Stimulated activated CD4-positive, alpha-beta T cell treated with anti-CD3 and anti-CD28 coated beads, Interleukin-4, amount 100 ng/mL, for 24 hours (primary cell): Measurements from ENCODE around the gene WNT1.
A peak's percentile ranks its signal among the peaks of the same experiment; 100 is the strongest.

ENCODE experiments used
- DNase-seq: peaks from one replicate; pipeline ENCODE4 v3.0.0-alpha.2; 2020

WNT1 gene

GRCh38 chr12:49010092-49010668 lies 32.1 kb downstream of the WNT1 start:
- DNase-seq, result no peak

- DNase-seq, result no peak
Observed at GRCh38 chr12:49012739-49013138, 34.6 kb downstream of the WNT1 start.

- DNase-seq, result no peak
Observed at GRCh38 chr12:49013428-49013827, 35.3 kb downstream of the WNT1 start.

GRCh38 chr12:49014547-49014946 lies 36.4 kb downstream of the WNT1 start:
- no peak for DNase-seq

GRCh38 chr12:49015196-49015595 lies 37.1 kb downstream of the WNT1 start:
- DNase-seq, result no peak

GRCh38 chr12:49017891-49018260 lies 39.8 kb downstream of the WNT1 start:
- peak; percentile 60 for DNase-seq

GRCh38 chr12:49018261-49019119 lies 40.4 kb downstream of the WNT1 start, which contains the start of gene PRKAG1:
Gene PRKAG1 (minus strand): TSS chr12:49018776. CDS start chr12:49018740, 36 bp downstream.
- peak; percentile 95 for DNase-seq

GRCh38 chr12:49019120-49019430 lies 41.0 kb downstream of the WNT1 start:
- DNase-seq, result no peak

GRCh38 chr12:49019443-49020324 lies 41.6 kb downstream of the WNT1 start:
- peak; percentile 28 for DNase-seq

GRCh38 chr12:49020441-49020840 lies 42.3 kb downstream of the WNT1 start:
- no peak for DNase-seq

- DNase-seq, result no peak
Observed at GRCh38 chr12:49021292-49021915, 43.3 kb downstream of the WNT1 start.

GRCh38 chr12:49022558-49023178 lies 44.5 kb downstream of the WNT1 start:
- DNase-seq, result no peak

- DNase-seq, result no peak
Observed at GRCh38 chr12:49023812-49024211, 45.7 kb downstream of the WNT1 start.

GRCh38 chr12:49024543-49024942 lies 46.4 kb downstream of the WNT1 start:
- DNase-seq, result no peak

GRCh38 chr12:49025463-49025862 lies 47.3 kb downstream of the WNT1 start:
- no peak for DNase-seq

GRCh38 chr12:49026101-49026500 lies 48.0 kb downstream of the WNT1 start:
- DNase-seq, result no peak

GRCh38 chr12:49026678-49027480 lies 48.8 kb downstream of the WNT1 start:
- DNase-seq, result no peak

- no peak for DNase-seq
Observed at GRCh38 chr12:49027846-49028555, 49.9 kb downstream of the WNT1 start.

- no peak for DNase-seq
Observed at GRCh38 chr12:49028666-49029275, 50.6 kb downstream of the WNT1 start.

GRCh38 chr12:49030119-49030518 lies 52.0 kb downstream of the WNT1 start:
- no peak for DNase-seq
